Hepatocyte (in vitro differentiated cells): ENCODE results near the gene TBC1D32. TPM values are rescaled to one million over a fixed set of nuclear protein-coding genes. Genes with fewer than 3 reads are reported as not detected.
"Not testable (repeated sequence)": the region's sequence is repeated elsewhere in the genome, so short reads cannot be mapped to it uniquely, and the experiment has no call there.

Experiments used
- DNase-seq: peaks from one replicate; pipeline ENCODE4 v3.0.0-alpha.2; 2016; ENCODE audit warnings: low spot score
- H2AFZ ChIP-seq: fragments of 200-600 bp; sonication (generic); 2 replicates; pipeline ENCODE4 v1.6.0; 2016; ENCODE audit warnings: antibody characterized with exemption, mild to moderate bottlenecking
- H3K27ac ChIP-seq: fragments of 200-600 bp; sonication (generic); 2 replicates; pipeline ENCODE4 v1.5.1; 2016; ENCODE audit warnings: mild to moderate bottlenecking
- H3K27me3 ChIP-seq: fragments of 200-600 bp; sonication (generic); 2 replicates; pipeline ENCODE4 v1.6.1; 2016
- H3K36me3 ChIP-seq: fragments of 200-600 bp; sonication (generic); replicated peaks from 2 replicates; pipeline ENCODE4 v1.5.1; 2016; ENCODE audit warnings: low read depth; ENCODE audit not compliant: insufficient read depth
- H3K4me1 ChIP-seq: fragments of 200-600 bp; sonication (generic); 2 replicates; pipeline ENCODE4 v1.5.1; 2016; ENCODE audit warnings: mild to moderate bottlenecking, moderate library complexity; ENCODE audit not compliant: insufficient read depth
- H3K4me2 ChIP-seq: fragments of 200-600 bp; sonication (generic); 2 replicates; pipeline ENCODE4 v1.6.0; 2016
- H3K4me3 ChIP-seq: fragments of 200-600 bp; sonication (generic); 2 replicates; pipeline ENCODE4 v1.5.1; 2016; ENCODE audit warnings: mild to moderate bottlenecking
- H3K79me2 ChIP-seq: fragments of 200-600 bp; sonication (generic); 2 replicates; pipeline ENCODE4 v1.6.0; 2017; ENCODE audit warnings: mild to moderate bottlenecking
- H3K9me2 ChIP-seq: fragments of 200-600 bp; sonication (generic); replicated peaks from 2 replicates; pipeline ENCODE4 v1.6.0; 2017; ENCODE audit warnings: mild to moderate bottlenecking; ENCODE audit not compliant: insufficient read depth
- H3K9me3 ChIP-seq: fragments of 200-600 bp; sonication (generic); 2 replicates; pipeline ENCODE4 v1.5.1; 2016; ENCODE audit warnings: low read depth, mild to moderate bottlenecking
- H4K20me1 ChIP-seq: fragments of 200-600 bp; sonication (generic); 2 replicates; pipeline ENCODE4 v1.6.0; 2016; ENCODE audit warnings: mild to moderate bottlenecking; ENCODE audit not compliant: insufficient read depth, poor library complexity, severe bottlenecking
- EZH2 ChIP-seq: fragments of 200-600 bp; sonication (generic); IDR thresholded peaks from 2 replicates; pipeline ENCODE4 v1.6.1; 2016; ENCODE audit warnings: antibody characterized with exemption, mild to moderate bottlenecking, borderline replicate concordance
- EZH2phosphoT487 ChIP-seq: fragments of 200-600 bp; sonication (generic); IDR thresholded peaks from one replicate; pipeline ENCODE4 v1.6.1; 2018; ENCODE audit warnings: antibody characterized with exemption, mild to moderate bottlenecking, low read depth, moderate library complexity; ENCODE audit not compliant: unreplicated experiment, severe bottlenecking
- WGBS: methylation state at CpG from one replicate; pipeline ENCODE4 v1.1.6; 2016; ENCODE audit warnings: low lambda C conversion rate; ENCODE audit errors: missing lambda C conversion rate; 5-methylcytosine and 5-hydroxymethylcytosine counted together
- polyA plus RNA-seq: library from polyadenylated mRNA; unstranded; fragments of >200 nt; fragmentation: Nextera tagmentation; extraction: Ambion mirVana; gene quantifications from 2 replicates; pipeline ENCODE4 v1.2.1, GENCODE V29; 2016
- total RNA-seq: library from RNA; depleted of rRNA; stranded (reverse); fragments of >200 nt; gene quantifications from 2 replicates; pipeline ENCODE4 v1.2.3, GENCODE V29; 2014
- TF ChIP-seq, protein P1 (sequence below): fragments of 200-600 bp; sonication (generic); IDR thresholded peaks from 2 replicates; pipeline ENCODE4 v1.5.1; 2016; ENCODE audit warnings: antibody characterized with exemption, mild to moderate bottlenecking; ENCODE audit not compliant: poor library complexity

Gene TBC1D32
- total and polyA plus RNA-seq, 2 experiments from 2014 or later = 3.7 to 9.9 TPM

DNA sequence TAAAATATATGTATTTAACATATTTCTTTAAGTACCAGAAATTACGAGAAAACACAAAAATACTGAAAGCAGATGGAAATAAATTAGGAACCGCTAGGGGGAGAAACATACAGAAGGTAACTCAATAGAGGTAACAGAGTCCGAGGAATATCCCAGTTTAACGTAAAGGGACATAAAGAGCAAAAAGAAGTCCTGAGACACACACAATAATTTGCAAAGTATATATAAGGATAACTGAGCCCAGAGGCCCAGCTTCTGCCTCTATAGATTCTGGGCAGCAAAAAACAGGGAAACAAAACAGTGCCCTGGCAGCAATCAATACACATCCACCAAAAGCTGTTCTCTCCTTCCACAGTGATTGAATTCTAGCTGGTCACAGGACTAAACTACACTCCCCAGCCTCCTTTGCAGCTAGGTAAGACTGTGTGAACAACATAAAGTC lies 15.1 kb downstream of the TBC1D32 start:
- Histone ChIP-seq H3K79me2 (no peaks in the 10 kb centered on the region), H3K4me3 (no peak overlapping the region), H2AFZ (no peak overlapping the region), H3K9me3 (no peaks in the 10 kb centered on the region), H3K36me3 (no peaks in the 10 kb centered on the region), H3K27ac (no peak overlapping the region), H3K4me1 (no peaks in the 10 kb centered on the region), H4K20me1 (no peaks in the 10 kb centered on the region), H3K9me2 (no peaks in the 10 kb centered on the region), H3K4me2 (peak overlapping the region; percentile 61), H3K27me3 (no peaks in the 10 kb centered on the region)
- TF ChIP-seq, protein P1, sequence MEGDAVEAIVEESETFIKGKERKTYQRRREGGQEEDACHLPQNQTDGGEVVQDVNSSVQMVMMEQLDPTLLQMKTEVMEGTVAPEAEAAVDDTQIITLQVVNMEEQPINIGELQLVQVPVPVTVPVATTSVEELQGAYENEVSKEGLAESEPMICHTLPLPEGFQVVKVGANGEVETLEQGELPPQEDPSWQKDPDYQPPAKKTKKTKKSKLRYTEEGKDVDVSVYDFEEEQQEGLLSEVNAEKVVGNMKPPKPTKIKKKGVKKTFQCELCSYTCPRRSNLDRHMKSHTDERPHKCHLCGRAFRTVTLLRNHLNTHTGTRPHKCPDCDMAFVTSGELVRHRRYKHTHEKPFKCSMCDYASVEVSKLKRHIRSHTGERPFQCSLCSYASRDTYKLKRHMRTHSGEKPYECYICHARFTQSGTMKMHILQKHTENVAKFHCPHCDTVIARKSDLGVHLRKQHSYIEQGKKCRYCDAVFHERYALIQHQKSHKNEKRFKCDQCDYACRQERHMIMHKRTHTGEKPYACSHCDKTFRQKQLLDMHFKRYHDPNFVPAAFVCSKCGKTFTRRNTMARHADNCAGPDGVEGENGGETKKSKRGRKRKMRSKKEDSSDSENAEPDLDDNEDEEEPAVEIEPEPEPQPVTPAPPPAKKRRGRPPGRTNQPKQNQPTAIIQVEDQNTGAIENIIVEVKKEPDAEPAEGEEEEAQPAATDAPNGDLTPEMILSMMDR = peak; percentile 76
- no peak for TF ChIP-seq EZH2phosphoT487
- WGBS = 12% methylated on average over 4 of the region's 4 CpGs
- DNase-seq = peak; percentile 64

DNA sequence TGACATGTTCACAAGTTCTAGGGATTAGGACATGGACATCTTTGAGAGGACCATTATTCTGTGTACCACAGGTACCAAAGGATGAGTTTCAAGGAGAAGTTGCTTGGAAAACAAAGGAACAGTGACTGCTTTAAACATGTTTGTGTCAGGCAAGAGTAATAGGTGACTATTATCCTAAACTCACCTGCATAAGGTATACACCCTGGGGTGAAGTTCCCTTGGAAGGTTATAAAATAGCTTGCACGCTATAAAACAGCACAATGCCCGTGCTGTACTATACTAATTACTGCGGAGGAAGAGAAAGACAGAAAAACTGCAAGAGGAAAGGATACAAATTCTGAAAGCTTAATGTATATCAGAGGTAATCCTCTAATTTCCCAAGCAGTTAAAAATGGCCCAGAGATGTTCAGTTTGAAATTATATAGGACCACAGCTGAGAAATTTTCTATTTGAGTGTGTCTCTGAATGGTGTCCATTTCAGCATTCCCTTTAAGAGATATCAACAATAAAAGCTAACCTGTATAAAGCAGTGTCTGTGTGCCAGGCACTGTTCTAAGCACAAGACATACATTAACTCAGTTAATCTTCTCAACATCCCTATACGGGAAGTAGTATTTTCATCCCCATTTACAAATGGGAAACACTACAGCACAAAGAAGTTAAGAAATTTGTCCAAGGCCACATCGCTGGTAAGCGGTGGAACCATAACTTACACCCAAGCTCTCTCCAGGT lies 19.7 kb downstream of the TBC1D32 start:
- Histone ChIP-seq H2AFZ (no peak overlapping the region), H4K20me1 (no peaks in the 10 kb centered on the region), H3K4me3 (no peak overlapping the region), H3K9me3 (no peaks in the 10 kb centered on the region), H3K4me2 (no peak overlapping the region), H3K4me1 (peaks cover 12% of the 10 kb centered on the region), H3K27me3 (no peaks in the 10 kb centered on the region), H3K79me2 (no peaks in the 10 kb centered on the region), H3K27ac (no peak overlapping the region), H3K36me3 (no peaks in the 10 kb centered on the region), H3K9me2 (no peaks in the 10 kb centered on the region)
- 91% methylated on average over 6 of the region's 6 CpGs for WGBS
- no peak for DNase-seq
- TF ChIP-seq, protein P1 = no peak
- no peak for TF ChIP-seq EZH2
- no peak for TF ChIP-seq EZH2phosphoT487

DNA sequence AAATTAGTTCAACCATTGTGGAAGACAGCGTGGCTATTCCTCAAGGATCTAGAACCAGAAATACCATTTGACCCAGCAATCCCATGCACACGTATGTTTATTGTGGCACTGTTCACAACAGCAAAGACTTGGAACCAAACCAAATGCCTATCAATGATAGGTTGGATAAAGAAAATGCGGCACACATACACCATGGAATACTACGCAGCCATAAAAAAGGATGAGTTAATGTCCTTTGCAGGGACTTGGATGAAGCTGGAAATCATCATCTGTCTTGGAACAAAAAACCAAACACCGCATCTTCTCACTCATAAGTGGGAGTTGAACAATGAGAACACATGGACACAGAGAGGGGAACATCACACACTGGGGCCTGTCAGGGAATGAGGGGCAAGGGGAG lies 22.5 kb downstream of the TBC1D32 start:
- not testable (repeated sequence) for H3K9me3 ChIP-seq, H3K36me3 ChIP-seq, H3K27me3 ChIP-seq, H3K27ac ChIP-seq, H2AFZ ChIP-seq, H3K9me2 ChIP-seq, DNase-seq, H3K4me2 ChIP-seq, H3K79me2 ChIP-seq, H4K20me1 ChIP-seq, H3K4me3 ChIP-seq
- WGBS = 100% methylated on average over 5 of the region's 5 CpGs
- peaks cover 12% of the 10 kb centered on the region for H3K4me1 ChIP-seq

DNA sequence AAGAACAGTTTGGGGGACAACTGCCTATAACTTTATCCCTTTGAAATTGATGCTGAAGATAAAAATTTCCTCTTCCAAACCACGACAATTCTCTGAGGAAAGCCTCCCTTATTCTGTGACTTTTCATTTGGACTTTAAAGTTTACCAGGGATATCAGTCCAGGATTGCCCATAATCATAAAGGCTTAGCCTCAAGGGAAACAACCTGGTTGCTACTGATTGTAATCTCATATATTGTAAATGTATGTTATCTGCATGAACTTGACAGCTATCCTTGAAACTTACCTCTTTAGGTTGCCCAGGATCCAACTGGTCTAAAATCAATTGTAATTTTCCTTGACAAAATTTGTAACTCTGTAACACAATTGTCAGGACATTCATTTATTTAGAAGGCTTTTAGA lies 23.8 kb downstream of the TBC1D32 start:
- H3K9me3 ChIP-seq = no peaks in the 10 kb centered on the region
- H3K9me2 ChIP-seq = no peaks in the 10 kb centered on the region
- no peak overlapping the region for H3K27ac ChIP-seq
- no peaks in the 10 kb centered on the region for H3K36me3 ChIP-seq
- no peaks in the 10 kb centered on the region for H3K79me2 ChIP-seq
- 23% methylated on average over 1 of the region's 1 CpG for WGBS
- H3K4me1 ChIP-seq = peaks cover 12% of the 10 kb centered on the region
- no peak overlapping the region for H3K4me2 ChIP-seq
- no peak overlapping the region for H3K4me3 ChIP-seq
- TF ChIP-seq, protein P1 = no peak
- TF ChIP-seq EZH2 (no peak), EZH2phosphoT487 (no peak)
- no peak for DNase-seq
- no peak overlapping the region for H2AFZ ChIP-seq
- no peaks in the 10 kb centered on the region for H4K20me1 ChIP-seq
- H3K27me3 ChIP-seq = no peaks in the 10 kb centered on the region
